ENCODE measurements around the gene CEP170B.

Gene CEP170B

GRCh38 chr14:104877066-104877805 is 12.2 kb downstream of the CEP170B start:
- Histone ChIP-seq H3K9ac (ENCODE audit: insufficient read length) (no peak overlapping the region), H3K36me3 (ENCODE audit: insufficient read depth, low read length) (no peaks in the 10 kb centered on the region), H3K27ac (no peak overlapping the region), H3K9me3 (ENCODE audit: low read depth, low read length) (no peaks in the 10 kb centered on the region), H3K4me3 (no peak overlapping the region)
- TF ChIP-seq EZH2 (IDR thresholded peaks at IDR 0.05) (no peak), POLR2AphosphoS5 (IDR thresholded peaks at IDR 0.05; ENCODE audit: borderline replicate concordance, low read depth, low read length) (no peak), FOXP2 (optimal IDR thresholded peaks at IDR 0.05; ENCODE audit: control extremely low read depth, extremely low read length, insufficient read depth) (no peak)
- no peak for DNase-seq (ENCODE audit: low read depth, low spot score)

GRCh38 chr14:104877806-104878550 is 12.9 kb downstream of the CEP170B start:
- Histone ChIP-seq H3K4me3 (no peak overlapping the region), H3K36me3 (ENCODE audit: insufficient read depth, low read length) (no peaks in the 10 kb centered on the region), H3K27ac (no peak overlapping the region), H3K9me3 (ENCODE audit: low read depth, low read length) (no peaks in the 10 kb centered on the region), H3K9ac (ENCODE audit: insufficient read length) (no peak overlapping the region)
- TF ChIP-seq POLR2AphosphoS5 (IDR thresholded peaks at IDR 0.05; ENCODE audit: borderline replicate concordance, low read depth, low read length) (no peak), EZH2 (IDR thresholded peaks at IDR 0.05) (no peak), FOXP2 (optimal IDR thresholded peaks at IDR 0.05; ENCODE audit: control extremely low read depth, extremely low read length, insufficient read depth) (no peak)
- DNase-seq (ENCODE audit: low read depth, low spot score) = no peak

GRCh38 chr14:104878582-104878981 is 13.5 kb downstream of the CEP170B start:
- H3K4me3 ChIP-seq = no peak overlapping the region
- TF ChIP-seq FOXP2 (optimal IDR thresholded peaks at IDR 0.05; ENCODE audit: control extremely low read depth, extremely low read length, insufficient read depth) (no peak), POLR2AphosphoS5 (IDR thresholded peaks at IDR 0.05; ENCODE audit: borderline replicate concordance, low read depth, low read length) (no peak), EZH2 (IDR thresholded peaks at IDR 0.05) (no peak)
- DNase-seq (ENCODE audit: low read depth, low spot score) = no peak
- no peak overlapping the region for H3K9ac ChIP-seq (ENCODE audit: insufficient read length)
- no peaks in the 10 kb centered on the region for H3K36me3 ChIP-seq (ENCODE audit: insufficient read depth, low read length)
- no peaks in the 10 kb centered on the region for H3K9me3 ChIP-seq (ENCODE audit: low read depth, low read length)
- no peak overlapping the region for H3K27ac ChIP-seq

GRCh38 chr14:104879201-104879982 is 14.3 kb downstream of the CEP170B start:
- H3K9me3 ChIP-seq (ENCODE audit: low read depth, low read length) = no peaks in the 10 kb centered on the region
- TF ChIP-seq FOXP2 (optimal IDR thresholded peaks at IDR 0.05; ENCODE audit: control extremely low read depth, extremely low read length, insufficient read depth) (no peak), POLR2AphosphoS5 (IDR thresholded peaks at IDR 0.05; ENCODE audit: borderline replicate concordance, low read depth, low read length) (no peak), EZH2 (IDR thresholded peaks at IDR 0.05) (no peak)
- no peaks in the 10 kb centered on the region for H3K36me3 ChIP-seq (ENCODE audit: insufficient read depth, low read length)
- DNase-seq (ENCODE audit: low read depth, low spot score) = no peak
- H3K27ac ChIP-seq = no peak overlapping the region
- H3K9ac ChIP-seq (ENCODE audit: insufficient read length) = no peak overlapping the region
- no peak overlapping the region for H3K4me3 ChIP-seq

- Histone ChIP-seq H3K27ac (no peak overlapping the region), H3K9ac (ENCODE audit: insufficient read length) (no peak overlapping the region), H3K9me3 (ENCODE audit: low read depth, low read length) (no peaks in the 10 kb centered on the region), H3K36me3 (ENCODE audit: insufficient read depth, low read length) (no peaks in the 10 kb centered on the region), H3K4me3 (no peak overlapping the region)
- TF ChIP-seq FOXP2 (optimal IDR thresholded peaks at IDR 0.05; ENCODE audit: control extremely low read depth, extremely low read length, insufficient read depth) (no peak), POLR2AphosphoS5 (IDR thresholded peaks at IDR 0.05; ENCODE audit: borderline replicate concordance, low read depth, low read length) (no peak), EZH2 (IDR thresholded peaks at IDR 0.05) (no peak)
- no peak for DNase-seq (ENCODE audit: low read depth, low spot score)
These were observed 15.0 kb downstream of the CEP170B start for GRCh38 chr14:104879983-104880565.

GRCh38 chr14:104880584-104881210 is 15.6 kb downstream of the CEP170B start:
- DNase-seq (ENCODE audit: low read depth, low spot score) = no peak

GRCh38 chr14:104881369-104881979 is 16.4 kb downstream of the CEP170B start:
- Histone ChIP-seq H3K9ac (ENCODE audit: insufficient read length) (no peak overlapping the region), H3K27ac (no peak overlapping the region), H3K36me3 (ENCODE audit: insufficient read depth, low read length) (no peaks in the 10 kb centered on the region), H3K9me3 (ENCODE audit: low read depth, low read length) (no peaks in the 10 kb centered on the region), H3K4me3 (no peak overlapping the region)
- TF ChIP-seq FOXP2 (optimal IDR thresholded peaks at IDR 0.05; ENCODE audit: control extremely low read depth, extremely low read length, insufficient read depth) (no peak), EZH2 (IDR thresholded peaks at IDR 0.05) (no peak), POLR2AphosphoS5 (IDR thresholded peaks at IDR 0.05; ENCODE audit: borderline replicate concordance, low read depth, low read length) (no peak)
- no peak for DNase-seq (ENCODE audit: low read depth, low spot score)

More at GRCh38 chr14:104880584-104881210, 15.6 kb downstream of the CEP170B start:
- H3K4me3 ChIP-seq = no peak overlapping the region
- H3K9me3 ChIP-seq (ENCODE audit: low read depth, low read length) = no peaks in the 10 kb centered on the region
- no peak overlapping the region for H3K9ac ChIP-seq (ENCODE audit: insufficient read length)
- no peak overlapping the region for H3K27ac ChIP-seq
- no peaks in the 10 kb centered on the region for H3K36me3 ChIP-seq (ENCODE audit: insufficient read depth, low read length)
- TF ChIP-seq EZH2 (IDR thresholded peaks at IDR 0.05) = no peak
- no peak for TF ChIP-seq POLR2AphosphoS5 (IDR thresholded peaks at IDR 0.05; ENCODE audit: borderline replicate concordance, low read depth, low read length)
- no peak for TF ChIP-seq FOXP2 (optimal IDR thresholded peaks at IDR 0.05; ENCODE audit: control extremely low read depth, extremely low read length, insufficient read depth)
